ENCODE measurements around the gene CD79A.

The CD79A gene

DNA sequence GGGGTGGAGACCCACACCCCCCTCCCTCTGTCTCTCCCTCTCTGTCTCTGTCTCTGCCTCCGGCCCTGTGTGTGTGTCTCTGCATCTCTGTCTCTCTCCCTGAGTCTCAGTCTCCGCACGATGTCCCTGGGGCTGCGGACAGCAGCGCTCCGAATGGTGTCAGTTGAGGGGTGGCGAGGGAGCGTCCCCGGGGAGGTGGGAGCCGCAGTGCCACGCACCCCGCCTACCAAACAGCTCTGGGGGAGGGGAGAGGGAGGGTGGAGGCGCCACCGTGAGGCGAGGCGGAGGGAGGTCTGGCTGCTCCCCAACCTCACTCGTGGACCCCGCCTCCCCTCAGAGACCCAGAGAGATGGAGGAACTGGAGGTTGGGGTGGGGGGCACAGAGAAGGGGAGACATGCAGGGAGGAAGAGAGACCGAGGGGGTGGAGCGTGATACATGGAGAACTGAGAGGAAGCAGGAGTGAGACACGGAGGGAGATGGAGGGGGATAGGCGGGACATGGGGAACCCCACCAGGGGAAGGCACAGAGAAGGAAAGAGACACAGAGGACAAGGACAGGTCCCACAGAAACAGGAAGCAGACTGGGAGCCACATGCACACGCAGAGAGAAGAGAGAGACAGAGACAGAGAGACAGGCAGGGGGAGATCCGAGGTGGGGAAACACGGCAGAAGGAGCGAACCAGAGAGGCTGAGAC, 44.0 kb downstream of the CD79A start:
- DNase-seq: no peak

DNA sequence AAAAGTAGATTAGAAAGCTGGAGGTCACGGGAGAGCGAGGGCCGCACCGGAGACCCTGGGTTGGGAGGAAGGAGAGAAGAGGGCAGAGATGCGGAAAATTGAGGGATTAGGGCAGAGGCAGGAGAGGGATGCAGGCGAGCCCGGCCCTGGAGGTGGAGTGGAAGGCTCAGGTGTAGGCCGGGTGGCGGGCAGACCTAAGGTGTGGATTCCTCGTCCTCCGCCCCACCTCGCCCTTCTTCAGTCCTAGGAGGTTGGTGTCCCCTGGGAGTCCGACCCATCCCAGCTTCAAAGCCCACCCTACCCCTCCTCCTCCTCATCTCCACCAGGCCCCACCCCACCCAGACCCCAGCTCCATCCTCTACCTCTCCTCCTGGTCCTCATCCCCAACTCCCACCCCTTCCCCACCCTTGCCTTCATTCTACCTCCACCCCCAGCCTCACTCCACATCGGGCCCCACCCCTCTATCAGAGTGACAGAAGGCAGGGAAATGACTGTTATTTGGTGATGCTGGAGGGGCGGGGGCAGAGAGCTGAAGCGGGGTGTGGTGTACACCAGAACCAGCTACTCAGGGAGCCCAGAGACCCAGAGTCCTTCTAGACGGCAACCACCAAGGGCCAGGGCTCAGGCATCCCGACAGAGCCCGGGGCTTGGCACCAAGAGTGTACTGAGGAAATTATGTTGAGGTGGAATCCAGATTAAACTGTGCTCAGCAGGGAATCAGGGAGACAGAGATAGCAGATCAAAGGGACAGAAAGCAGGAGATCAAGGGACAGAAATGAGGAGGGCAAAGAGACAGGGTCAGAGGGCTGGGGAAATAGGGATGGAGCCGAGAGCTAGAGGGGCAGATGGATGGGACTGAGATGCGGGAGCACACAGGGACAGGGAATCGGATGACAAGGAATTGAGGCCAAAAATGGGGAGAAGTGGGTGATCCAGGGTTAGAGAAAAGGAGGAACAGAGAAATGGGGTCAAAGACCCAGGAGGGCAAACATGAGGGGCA, 44.8 kb downstream of the CD79A start:
- no peak for DNase-seq

DNA sequence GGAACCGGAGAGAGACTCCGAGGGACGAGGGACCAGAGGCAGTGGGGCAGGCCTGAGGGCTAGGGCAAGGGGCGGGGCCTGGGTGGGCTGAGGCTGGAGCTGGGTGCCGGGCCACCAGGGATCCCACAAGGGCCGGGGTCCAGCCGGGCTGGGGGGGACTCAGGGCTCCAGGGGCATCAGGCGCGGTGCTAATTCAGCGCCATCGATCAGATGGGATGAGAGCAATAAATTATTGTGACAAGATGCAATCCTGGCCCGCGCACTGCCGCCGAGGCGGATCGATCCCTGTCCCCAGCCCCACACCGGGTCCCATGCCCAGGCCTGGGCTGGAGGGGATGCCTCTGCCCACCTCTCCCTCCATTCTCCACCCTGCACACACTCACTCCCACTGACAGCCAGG, 45.5 kb downstream of the CD79A start:
- no peak for DNase-seq

DNA sequence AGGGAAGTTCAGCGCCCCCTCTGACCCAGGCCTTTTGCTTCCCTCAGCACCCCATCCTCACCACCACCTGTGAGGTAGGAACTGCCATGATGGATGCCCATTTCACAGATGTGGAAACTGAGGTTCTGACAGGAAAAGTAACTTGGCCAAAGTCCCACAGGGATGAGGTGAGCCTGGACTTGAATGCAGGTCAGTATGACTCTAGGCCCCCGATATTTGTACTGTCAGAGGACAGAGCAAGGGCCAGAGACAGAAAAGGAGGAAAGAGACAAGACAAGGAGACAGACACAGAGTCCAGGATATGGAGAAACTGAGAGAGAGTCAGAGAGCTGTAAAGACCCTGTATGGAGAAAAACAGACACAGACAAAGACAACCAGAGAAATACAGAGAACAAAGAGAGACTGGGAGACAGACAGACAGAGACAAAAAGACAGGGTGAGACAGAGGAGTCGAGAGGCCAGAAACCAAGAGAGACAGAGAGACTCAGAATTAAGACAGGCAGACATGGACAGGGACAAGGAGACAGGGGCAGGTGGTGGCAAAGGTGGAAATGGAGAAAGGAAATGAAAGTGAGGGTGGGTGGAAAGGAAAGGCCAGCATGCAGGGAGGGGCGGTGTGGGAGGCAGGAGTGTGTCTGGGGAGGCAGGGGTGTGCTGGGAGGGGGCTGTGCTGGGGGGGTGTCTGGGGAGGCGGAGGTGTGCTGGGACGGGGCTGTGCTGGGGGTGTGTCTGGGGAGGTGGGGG, 46.1 kb downstream of the CD79A start:
- no peak for DNase-seq

DNA sequence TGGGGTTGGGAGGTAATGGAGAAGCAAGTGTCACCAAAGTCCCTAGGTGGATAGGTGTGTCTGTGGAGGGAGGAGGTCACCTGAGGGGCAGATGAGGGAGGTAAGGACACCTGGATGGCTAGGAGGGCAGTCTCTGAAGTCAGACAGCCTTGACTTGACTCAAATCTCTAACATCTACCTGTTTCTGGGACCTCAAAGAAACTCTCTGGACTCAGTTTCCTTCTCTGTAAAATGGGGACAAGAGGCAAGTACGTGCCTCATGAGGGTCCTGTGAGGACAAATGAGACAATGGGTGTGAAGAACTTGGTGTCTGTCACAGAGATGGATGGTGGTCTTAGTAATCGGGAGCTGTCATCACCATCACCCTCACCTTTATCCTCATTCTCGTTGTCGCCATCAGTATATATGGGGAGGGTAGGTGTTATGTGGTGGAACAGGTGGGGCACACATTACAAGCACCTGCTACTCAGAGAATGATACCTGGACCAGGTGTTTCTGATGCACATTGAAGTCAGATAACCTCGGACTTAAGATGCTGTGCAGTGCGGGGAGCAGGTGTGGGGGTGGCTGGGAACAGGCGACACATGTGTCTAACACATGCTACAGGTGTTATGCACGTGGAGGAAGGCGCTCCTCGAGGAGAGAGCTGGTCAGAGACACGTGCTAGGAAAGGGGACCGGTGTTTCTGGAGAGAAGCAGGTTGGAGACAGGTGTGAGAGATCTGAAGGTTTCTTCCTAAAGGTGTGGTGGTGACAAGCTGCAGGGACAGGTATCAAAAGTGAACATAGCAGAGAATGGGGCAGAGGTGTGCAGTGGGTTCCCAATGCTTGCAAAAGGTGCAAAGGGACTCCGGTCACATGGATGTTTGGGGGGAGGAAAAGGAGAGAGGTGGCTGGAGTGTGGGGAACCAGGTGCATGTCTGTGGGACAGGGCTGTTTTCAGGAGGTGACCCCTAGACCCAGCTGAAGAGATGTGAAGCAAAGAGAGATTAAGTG, 47.4 kb downstream of the CD79A start:
- no peak for DNase-seq

DNA sequence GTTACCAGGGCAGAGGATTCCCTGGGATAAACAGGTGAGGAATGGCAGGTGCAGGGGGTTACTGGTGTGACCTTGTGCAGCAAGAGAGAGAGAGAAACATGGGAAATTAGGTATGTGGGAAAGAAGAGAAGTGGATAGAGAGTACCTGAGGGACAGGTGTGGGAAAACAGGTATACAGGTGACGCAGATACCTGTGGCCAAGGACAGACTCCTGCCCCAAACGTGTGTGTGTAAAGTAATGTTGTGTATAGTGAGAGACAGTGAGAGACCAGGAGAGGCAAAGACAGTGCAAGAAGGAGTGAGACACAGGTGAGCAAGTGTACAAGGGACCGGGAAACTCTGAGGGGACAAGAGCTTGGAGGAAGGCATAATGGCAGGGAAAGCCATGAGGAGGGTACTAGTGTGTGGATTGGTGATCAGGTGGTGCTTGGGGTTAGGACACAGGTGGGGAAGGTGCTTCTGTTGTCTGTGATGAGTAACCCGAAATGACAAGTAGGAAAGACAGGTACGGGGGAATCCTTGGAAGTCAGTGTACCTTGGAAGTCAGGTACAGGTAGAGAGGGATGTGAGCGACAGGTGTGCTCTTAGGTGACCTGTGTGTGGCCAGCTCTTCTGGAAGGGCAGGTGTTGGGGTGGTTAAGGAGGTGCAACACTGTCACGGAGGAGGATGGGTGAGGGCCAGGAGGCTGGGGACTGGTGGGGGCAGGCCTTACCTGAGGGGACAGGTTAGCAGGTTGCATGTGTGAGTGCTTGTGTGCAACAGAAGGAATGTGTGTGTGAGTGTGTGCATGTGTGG, 48.3 kb downstream of the CD79A start:
- DNase-seq: no peak

DNA sequence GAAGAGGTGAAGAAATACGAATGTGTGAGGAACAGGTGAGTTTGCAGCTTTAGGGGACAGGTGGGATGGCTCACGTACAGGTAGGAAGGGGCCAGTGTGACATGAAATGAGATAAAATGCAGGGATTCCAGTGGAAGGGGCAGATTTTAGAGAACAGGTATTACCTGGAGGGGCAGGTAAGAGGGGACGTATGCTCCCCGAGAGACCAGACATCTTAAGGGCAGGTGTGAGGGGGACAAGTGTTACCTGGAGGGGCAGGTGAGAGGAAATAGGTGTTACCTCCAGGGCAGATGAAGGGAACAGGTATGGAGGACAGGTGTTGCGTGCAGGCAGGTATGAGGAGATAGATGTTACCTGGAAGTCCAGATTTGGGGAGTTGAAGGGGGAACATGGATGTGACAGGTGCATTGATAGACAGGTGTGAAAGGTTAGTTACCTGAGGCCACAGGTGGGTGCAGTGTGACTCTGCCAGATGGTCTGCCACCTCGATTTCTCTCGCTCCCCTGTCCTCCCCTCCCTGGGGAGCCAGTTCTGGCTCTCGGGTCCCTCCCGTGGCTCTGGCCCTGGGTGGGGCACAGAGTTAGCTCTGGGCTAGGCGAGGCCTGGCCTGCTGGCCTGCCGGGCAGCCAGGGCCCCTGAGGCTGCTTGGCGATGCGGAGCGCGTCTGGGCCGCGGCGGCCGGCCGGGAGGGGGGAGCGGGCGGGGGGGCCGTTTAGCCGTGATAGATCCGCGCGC, 49.1 kb downstream of the CD79A start:
- DNase-seq: no peak

DNA sequence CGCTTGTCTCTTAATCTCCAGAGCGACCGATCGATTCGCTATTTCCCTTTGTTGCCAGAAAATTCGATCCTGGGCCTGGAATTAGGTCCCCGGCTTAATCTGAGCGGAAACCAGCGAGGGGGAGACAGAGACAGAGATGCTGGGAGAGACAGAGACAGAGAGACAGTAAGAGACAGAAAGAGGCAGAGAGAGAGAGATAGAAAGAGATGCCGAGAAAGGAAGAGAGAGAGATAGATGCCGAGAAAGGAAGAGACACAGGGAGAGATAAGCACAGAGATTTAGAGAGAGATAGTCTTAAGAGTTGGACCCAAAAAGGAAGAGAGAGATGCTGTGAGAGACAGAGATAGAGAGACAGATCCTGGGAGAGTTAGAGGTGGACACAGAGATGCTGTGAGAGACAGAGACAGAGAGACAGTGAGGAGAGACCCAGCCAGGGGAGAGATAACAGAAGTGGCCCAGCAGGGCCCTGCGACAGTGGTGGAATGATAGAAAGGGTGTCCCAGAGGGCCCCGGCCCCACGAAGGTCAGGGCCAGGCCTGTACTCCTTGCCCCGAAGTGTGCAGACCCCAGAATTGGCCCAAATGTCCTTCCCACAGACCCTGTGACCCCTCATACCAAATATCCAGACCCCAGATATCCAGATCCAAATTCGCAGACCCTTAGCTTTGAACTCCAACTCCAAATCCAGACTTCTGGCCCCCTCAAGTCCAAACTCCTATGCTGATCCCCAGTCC, 49.9 kb downstream of the CD79A start:
- DNase-seq: no peak

DNA sequence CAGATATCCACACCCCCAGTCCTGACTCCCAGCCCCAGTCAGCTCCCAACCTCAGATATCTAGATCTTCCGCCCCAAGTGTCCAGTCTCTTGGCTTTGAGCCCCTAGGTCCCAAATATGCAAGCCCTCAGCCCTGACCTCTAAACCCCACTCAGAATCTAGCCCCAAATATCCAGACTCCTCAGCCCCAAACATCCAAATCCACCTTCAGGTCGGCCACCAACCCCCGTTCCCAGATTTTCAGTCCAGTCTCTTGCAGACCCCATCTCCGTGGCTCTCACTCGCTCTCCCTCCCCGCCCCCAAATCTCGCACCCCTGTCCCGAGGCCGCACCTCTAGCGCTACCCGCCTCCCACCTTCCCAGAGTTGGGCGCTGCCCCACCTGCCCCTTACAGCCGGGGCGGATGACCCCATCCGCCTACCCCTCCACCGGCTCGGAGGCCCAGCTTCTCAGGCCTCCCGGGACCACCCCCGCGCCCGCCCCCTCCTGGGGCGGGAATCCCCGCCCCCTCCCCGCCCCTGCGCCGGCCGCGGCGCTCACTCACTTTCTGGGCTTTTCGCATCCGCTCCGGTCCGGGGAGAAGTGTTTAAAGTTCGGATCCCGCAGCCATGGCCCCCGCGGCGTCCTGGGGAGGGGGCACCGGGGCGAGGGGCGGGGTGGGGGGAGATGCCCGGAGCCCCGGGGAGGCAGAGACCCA, 50.6 kb downstream of the CD79A start:
- DNase-seq: no peak

DNA sequence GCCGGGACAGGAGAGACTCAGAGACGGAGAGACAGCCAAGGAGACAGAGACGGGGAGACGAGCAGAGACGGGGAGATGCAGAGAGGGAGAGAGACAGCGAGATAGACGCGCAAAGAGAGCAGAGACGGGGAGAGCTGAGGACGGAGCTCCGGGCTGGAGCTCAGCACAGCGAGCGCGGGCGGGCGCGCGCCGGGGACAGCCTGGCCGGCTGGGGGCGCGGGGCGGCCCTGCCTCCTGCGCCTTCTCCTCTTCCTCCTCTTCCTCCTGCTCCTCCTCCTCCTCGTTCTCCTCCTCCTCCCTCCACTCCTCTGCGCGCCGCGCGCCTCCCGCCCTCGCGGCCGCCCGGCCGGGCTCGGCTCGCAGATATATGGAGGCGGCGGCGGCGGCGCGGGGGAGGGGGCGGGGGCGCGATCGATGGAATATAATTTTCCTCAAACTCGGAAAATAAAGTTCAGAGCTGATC, 51.2 kb downstream of the CD79A start, which contains the start of gene ERFL:
Gene ERFL, minus strand, starts transcription at position 229 of the 463 bp plus-strand sequence. CDS start 15,530 bp downstream, outside the sequence.
- DNase-seq: peak; percentile 19

DNA sequence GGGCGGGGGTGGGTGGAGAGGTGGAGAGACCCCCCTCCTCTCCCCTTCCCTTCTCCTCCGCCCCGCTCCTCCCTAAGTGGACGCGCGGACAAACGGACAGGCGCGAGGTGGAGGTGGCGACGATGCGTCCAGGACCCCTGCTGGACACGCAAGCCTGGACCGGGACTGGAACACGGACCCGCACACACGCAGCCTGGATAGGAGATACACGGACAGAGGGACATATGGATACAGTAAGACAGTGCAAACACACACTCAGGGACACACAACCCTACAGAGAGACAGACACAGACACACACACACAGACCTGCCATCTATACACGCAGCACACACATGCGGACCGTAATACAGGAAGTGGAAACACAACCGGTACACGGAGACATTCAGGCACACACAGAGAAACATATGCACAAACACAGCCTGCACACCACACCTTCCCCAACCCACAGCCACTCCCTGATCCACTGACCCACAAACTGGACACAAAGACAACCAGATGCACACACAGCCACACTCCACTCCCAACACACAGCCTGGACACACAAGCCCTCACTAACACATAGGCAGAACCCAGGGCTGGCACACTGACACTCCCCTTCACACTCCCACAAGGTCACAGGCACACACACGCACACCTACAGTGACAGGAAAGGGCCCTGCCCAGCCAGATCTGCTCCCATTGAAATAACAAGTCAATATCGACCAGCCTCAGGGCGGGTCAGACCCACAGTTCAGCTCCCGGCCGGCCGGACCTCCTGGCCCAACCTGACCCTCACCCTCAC, 51.9 kb downstream of the CD79A start:
- no peak for DNase-seq

DNA sequence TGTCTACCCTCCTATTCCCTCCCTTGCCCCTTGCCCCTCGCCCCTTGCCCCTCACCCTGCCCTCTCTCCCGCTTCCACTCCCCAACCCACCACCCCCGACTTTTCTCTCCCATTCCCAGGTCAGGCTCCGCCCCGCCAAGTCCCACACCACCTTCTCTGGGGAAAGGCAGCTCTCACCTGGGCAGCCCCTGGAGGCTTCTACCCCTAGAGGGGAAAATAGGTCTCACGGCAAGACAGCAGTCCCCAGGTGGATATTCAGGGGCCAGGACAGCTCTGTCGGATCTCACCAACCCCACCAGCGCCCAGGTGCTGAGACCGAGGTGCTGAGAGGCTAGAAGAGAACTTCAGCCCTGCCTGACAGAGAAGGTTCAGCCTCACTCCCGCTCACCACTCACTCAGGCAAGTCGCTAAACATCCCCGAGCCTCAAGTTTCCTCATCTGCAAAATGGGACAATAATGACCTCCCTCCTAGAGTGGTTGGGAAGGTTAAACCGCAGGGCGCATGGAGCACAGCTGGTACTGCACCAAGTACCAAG, 52.5 kb downstream of the CD79A start:
- no peak for DNase-seq

DNA sequence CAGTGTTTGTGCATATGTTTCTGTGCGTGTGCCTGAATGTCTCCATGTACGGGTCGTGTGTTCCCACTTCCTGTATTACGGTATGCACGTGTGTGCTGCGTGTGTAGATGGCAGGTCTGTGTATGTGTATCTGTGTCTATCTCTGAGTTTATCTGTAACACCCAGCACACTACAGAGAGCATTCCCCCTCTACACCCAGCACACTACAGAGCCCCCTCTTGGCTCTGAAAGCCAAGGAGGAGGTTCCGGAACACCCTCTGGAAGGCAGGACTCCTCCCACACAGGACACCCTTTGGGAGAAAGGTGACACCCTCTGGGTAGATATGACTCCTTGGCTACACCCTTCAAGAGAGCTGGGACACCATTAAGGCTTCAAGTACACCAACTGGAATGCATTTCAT, 53.2 kb downstream of the CD79A start:
- DNase-seq: no peak

Measured in NCI-H748 treated with DMSO at 0.1 percent for 48 hours (cell line).